HG03378 (cell line): ENCODE results near the gene QPRT.
"Not testable (repeated sequence)": the region's sequence is repeated elsewhere in the genome, so short reads cannot be mapped to it uniquely, and the experiment has no call there.

Experiments used
- ATAC-seq: cut with Tn5 transposase; IDR thresholded peaks from one replicate; pipeline ENCODE4 v1.9.1; 2021; ENCODE audit warnings: mild to moderate bottlenecking, moderate library complexity; ENCODE audit not compliant: unreplicated experiment

QPRT gene

GRCh38 chr16:29744541-29745101, 65.6 kb downstream of the QPRT start:
- ATAC-seq = no peak

- no peak for ATAC-seq
These were observed 66.3 kb downstream of the QPRT start for GRCh38 chr16:29745121-29745852.

GRCh38 chr16:29745853-29746345, 66.9 kb downstream of the QPRT start, which contains the start of gene C16orf54:
C16orf54 (minus strand) TSS chr16:29745990; CDS start chr16:29744951, 1,039 bp downstream.
- ATAC-seq = peak; percentile 70

GRCh38 chr16:29746518-29746917, 67.5 kb downstream of the QPRT start:
- not testable (repeated sequence) for ATAC-seq
